K562 (cell line): Measurements from ENCODE around the gene PUSL1. TPM values are rescaled to one million over a fixed set of nuclear protein-coding genes. Genes with fewer than 3 reads are reported as not detected.
A peak's percentile ranks its signal among the peaks of the same experiment; 100 is the strongest.

Experiments
- CEBPB ChIP-seq: fragments of 450-650 bp; IDR thresholded peaks from 2 replicates; pipeline ENCODE4 v1.6.1; 2016; ENCODE audit warnings: missing genetic modification characterization, missing compliant biosample characterization
- CHD7 ChIP-seq: fragments of 200-600 bp; sonication (generic); IDR thresholded peaks from one replicate; pipeline ENCODE4 v1.6.1; 2012; ENCODE audit warnings: mild to moderate bottlenecking, low read depth, low read length, inconsistent platforms
- HNRNPK ChIP-seq: fragments of 200-400 bp; formaldehyde crosslinking; IDR thresholded peaks from one replicate; pipeline ENCODE4 v1.6.1; 2018; ENCODE audit warnings: mild to moderate bottlenecking, low read depth, low read length; ENCODE audit not compliant: poor library complexity, severe bottlenecking
- NCOA2 ChIP-seq, 2 experiments: fragments of 450-650 bp; IDR thresholded peaks; 2 replicates each; pipeline ENCODE4 v1.6.1; 2018; ENCODE audit warnings: mild to moderate bottlenecking in 2 of 2, moderate library complexity in 1 of 2; ENCODE audit not compliant: partially characterized antibody in 2 of 2
- NFRKB ChIP-seq: fragments of 450-650 bp; IDR thresholded peaks from 2 replicates; pipeline ENCODE4 v1.6.1; 2016; ENCODE audit warnings: low read depth
- PTRF ChIP-seq: fragments of 450-650 bp; IDR thresholded peaks from 2 replicates; pipeline ENCODE4 v1.6.1; 2016; ENCODE audit warnings: mild to moderate bottlenecking, missing genetic modification characterization, missing compliant biosample characterization
- TAL1 ChIP-seq: fragments of 450-650 bp; IDR thresholded peaks from 2 replicates; pipeline ENCODE4 v1.6.1; 2016; ENCODE audit warnings: mild to moderate bottlenecking
- TCF3 ChIP-seq: sonication (generic); formaldehyde crosslinking; IDR thresholded peaks from 2 replicates; pipeline ENCODE4 v1.4.0; 2020; ENCODE audit warnings: mild to moderate bottlenecking, missing genetic modification reagents
- THRB ChIP-seq: fragments of 450-650 bp; formaldehyde crosslinking; conservative IDR thresholded peaks from 2 replicates; pipeline ENCODE4 v1.4.0; 2022; ENCODE audit warnings: mild to moderate bottlenecking, missing genetic modification characterization
- ZKSCAN1 ChIP-seq: fragments of 150-350 bp; IDR thresholded peaks from 2 replicates; pipeline ENCODE4 v1.6.1; 2016; ENCODE audit warnings: low read depth, low read length
- ZNF282 ChIP-seq: sonication (generic); formaldehyde crosslinking; IDR thresholded peaks from 2 replicates; pipeline ENCODE4 v1.8.1; 2023; ENCODE audit warnings: missing genetic modification reagents
- ZNF347 ChIP-seq: fragments of 450-650 bp; formaldehyde crosslinking; IDR thresholded peaks from 2 replicates; pipeline ENCODE4 v1.4.0; 2020; ENCODE audit warnings: low read depth, mild to moderate bottlenecking, moderate library complexity
- polyA plus RNA-seq, 8 experiments: library from polyadenylated mRNA; depleted of rRNA in 4 of 8; stranded (reverse) in 5 of 8; unstranded in 3 of 8; fragments of >200 nt; fragmentation: Nextera tagmentation in 2 of 8; fragmentation: Illumina TruSeq in 1 of 8; extraction: Ambion mirVana in 2 of 8; extraction: Trizol in 1 of 8; gene quantifications; 2 replicates each; pipeline versions ENCODE4 v1.2.1 to v1.2.3, GENCODE V29; 2011 to 2014; ENCODE audit warnings: inconsistent platforms in 1 of 8, missing spikeins in 1 of 8
- total RNA-seq, 7 experiments: library from RNA; depleted of rRNA in 6 of 7; stranded (reverse); fragments of >200 nt in 6 of 7; fragmentation: Illumina TruSeq in 2 of 7; extraction: Trizol in 2 of 7; gene quantifications; 2 replicates each; pipeline versions ENCODE4 v1.2.1 to v1.2.3, GENCODE V29; 2011 to 2021; ENCODE audit warnings: low replicate concordance in 1 of 7

Gene PUSL1
- total and polyA plus RNA-seq, 9 of the 15 experiments (the other 6 are each of a cell fraction or from before 2014, with no cell fraction given), result 0.62 to 86.9 (median 13.6) TPM

GRCh38 chr1:1305300-1306069 lies 2.9 kb upstream of the PUSL1 start (continued):
- TF ChIP-seq ZNF282 (no peak), ZNF347 (CRISPR knock-in tag) (no peak), TCF3 (no peak), ZKSCAN1 (no peak), TAL1 (no peak), CHD7 (no peak), THRB (CRISPR knock-in tag) (no peak), NCOA2 (IDR thresholded peaks at IDR 0.05; ENCODE audit: partially characterized antibody in 2 of 2) (no peak), HNRNPK (no peak), CEBPB (tag) (peak; percentile 44), NFRKB (no peak), PTRF (tag) (no peak)
